Mucosa of descending colon (tissue), 3 donors: ENCODE data around the gene DDX10. TPM values are rescaled to one million over a fixed set of nuclear protein-coding genes. Genes with fewer than 3 reads are reported as not detected.

Source experiments
- ATAC-seq: fragments of 200-7000 bp; cut with Tn5 transposase; one replicate; pipeline ENCODE4 v1.9.1; 2020; ENCODE audit warnings: mild to moderate bottlenecking, moderate library complexity
- DNase-seq, 3 donors: peaks; one replicate each; pipeline ENCODE4 v3.0.0-alpha.2; 2020
- H3K36me3 ChIP-seq: fragments of 200-600 bp; one replicate; pipeline ENCODE4 v1.8.0; 2021; ENCODE audit warnings: low read depth, mild to moderate bottlenecking
- H3K4me1 ChIP-seq: fragments of 200-600 bp; one replicate; pipeline ENCODE4 v1.8.0; 2021; ENCODE audit warnings: low read depth, mild to moderate bottlenecking
- H3K4me3 ChIP-seq: fragments of 200-600 bp; one replicate; pipeline ENCODE4 v1.8.0; 2021; ENCODE audit warnings: mild to moderate bottlenecking
- H3K9me3 ChIP-seq: fragments of 200-600 bp; one replicate; pipeline ENCODE4 v1.8.0; 2021; ENCODE audit warnings: mild to moderate bottlenecking
- CTCF ChIP-seq: fragments of 200-600 bp; IDR thresholded peaks from one replicate; pipeline ENCODE4 v1.8.0; 2022; ENCODE audit warnings: antibody characterized with exemption, mild to moderate bottlenecking
- intact Hi-C, 2 donors: fragments of 100-400 bp; cut with DNase I in 1 of 2; cut with micrococcal nuclease in 1 of 2; formaldehyde crosslinking; loops; one replicate each; pipeline versions ENCODE4 v1.11.0 to v1.11.1; 2022; cut with DNase I, micrococcal nuclease
- total RNA-seq, 3 donors: library from RNA; stranded (reverse); fragmentation: NEBNext Ultra II Directional in 2 of 3; extraction: Animal tissue kit (Norgen Biotek cat#: 25700) in 2 of 3; gene quantifications; one replicate each; pipeline versions ENCODE4 v1.2.1 to v1.2.4, GENCODE V29; 2021 to 2023
- donor health status: DM: no; HTN: no; CAD: no; lungs with moderate emphysema.
- donor health status: DM: no; HTN: no; CAD: no.
- donor health status: DM: no; HTN: yes; CAD: no.

The DDX10 gene
- total RNA-seq, 3 donors from 2014 or later: 16.1 to 18.3 (median 17.3) TPM

- TF ChIP-seq CTCF: no peak
- no peak for DNase-seq
Measured at GRCh38 chr11:108959874-108960273, 295.0 kb downstream of the DDX10 start.

GRCh38 chr11:108960501-108960900, 295.6 kb downstream of the DDX10 start:
- intact Hi-C loops: no loop called here
- DNase-seq (no peak), ATAC-seq (no peak)
- Histone ChIP-seq H3K4me3 (no peak overlapping the region), H3K4me1 (no peaks in the 10 kb centered on the region), H3K9me3 (no peaks in the 10 kb centered on the region), H3K36me3 (no peaks in the 10 kb centered on the region)
- no peak for TF ChIP-seq CTCF

More at GRCh38 chr11:108959874-108960273, 295.0 kb downstream of the DDX10 start:
- no peaks in the 10 kb centered on the region for H3K4me1 ChIP-seq
- no peak for ATAC-seq
- intact Hi-C loops: no loop called here
- H3K36me3 ChIP-seq: no peaks in the 10 kb centered on the region
- H3K9me3 ChIP-seq: no peaks in the 10 kb centered on the region
- H3K4me3 ChIP-seq: no peak overlapping the region

- DNase-seq (no peak), ATAC-seq (no peak)
- Histone ChIP-seq H3K36me3 (no peaks in the 10 kb centered on the region), H3K4me3 (no peak overlapping the region), H3K9me3 (no peaks in the 10 kb centered on the region), H3K4me1 (no peaks in the 10 kb centered on the region)
- intact Hi-C loops: no loop called here
- no peak for TF ChIP-seq CTCF
Measured at GRCh38 chr11:108961095-108961494, 296.2 kb downstream of the DDX10 start.

GRCh38 chr11:108963118-108963517, 298.2 kb downstream of the DDX10 start:
- no peaks in the 10 kb centered on the region for H3K4me1 ChIP-seq
- intact Hi-C loops: no loop called here
- no peak for DNase-seq
- ATAC-seq: no peak
- no peaks in the 10 kb centered on the region for H3K9me3 ChIP-seq
- no peak overlapping the region for H3K4me3 ChIP-seq
- no peak for TF ChIP-seq CTCF
- H3K36me3 ChIP-seq: no peaks in the 10 kb centered on the region

GRCh38 chr11:108965306-108966001, 300.6 kb downstream of the DDX10 start:
- TF ChIP-seq CTCF: no peak

GRCh38 chr11:108966206-108966605, 301.3 kb downstream of the DDX10 start:
- DNase-seq (no peak), ATAC-seq (no peak)
- intact Hi-C loops: no loop called here
- H3K9me3 ChIP-seq: no peaks in the 10 kb centered on the region
- no peaks in the 10 kb centered on the region for H3K4me1 ChIP-seq
- no peak overlapping the region for H3K4me3 ChIP-seq
- H3K36me3 ChIP-seq: no peaks in the 10 kb centered on the region
- no peak for TF ChIP-seq CTCF

More at GRCh38 chr11:108965306-108966001, 300.6 kb downstream of the DDX10 start:
- no peak for DNase-seq
- H3K4me1 ChIP-seq: no peaks in the 10 kb centered on the region
- H3K36me3 ChIP-seq: no peaks in the 10 kb centered on the region
- no peaks in the 10 kb centered on the region for H3K9me3 ChIP-seq
- no peak for ATAC-seq
- no peak overlapping the region for H3K4me3 ChIP-seq
- intact Hi-C loops: no loop called here
